Vagina (tissue), 2 donors: ENCODE results near the gene DLG2.

Source experiments
- POLR2A ChIP-seq, 2 donors: fragments of 450-650 bp; IDR thresholded peaks; one replicate each; pipeline ENCODE4 v1.6.1; 2017; ENCODE audit warnings: antibody characterized with exemption in 2 of 2, mild to moderate bottlenecking in 2 of 2, moderate library complexity in 2 of 2
- POLR2AphosphoS5 ChIP-seq, 2 donors: sonication (generic); formaldehyde crosslinking; IDR thresholded peaks; one replicate each; pipeline ENCODE4 v1.9.0; 2017; ENCODE audit warnings: antibody characterized with exemption in 2 of 2, mild to moderate bottlenecking in 2 of 2, low read depth in 1 of 2; ENCODE audit not compliant: insufficient read depth in 1 of 2
- TF ChIP-seq, protein P1 (sequence below), 3 experiments: fragments of 450-650 bp in 2 of 3; fragments of 200-600 bp in 1 of 3; sonication (generic) in 1 of 3; IDR thresholded peaks; one replicate each; pipeline ENCODE4 v1.5.1; 2017 to 2019; ENCODE audit warnings: antibody characterized with exemption in 3 of 3, mild to moderate bottlenecking in 2 of 3, moderate library complexity in 2 of 3

DNA sequence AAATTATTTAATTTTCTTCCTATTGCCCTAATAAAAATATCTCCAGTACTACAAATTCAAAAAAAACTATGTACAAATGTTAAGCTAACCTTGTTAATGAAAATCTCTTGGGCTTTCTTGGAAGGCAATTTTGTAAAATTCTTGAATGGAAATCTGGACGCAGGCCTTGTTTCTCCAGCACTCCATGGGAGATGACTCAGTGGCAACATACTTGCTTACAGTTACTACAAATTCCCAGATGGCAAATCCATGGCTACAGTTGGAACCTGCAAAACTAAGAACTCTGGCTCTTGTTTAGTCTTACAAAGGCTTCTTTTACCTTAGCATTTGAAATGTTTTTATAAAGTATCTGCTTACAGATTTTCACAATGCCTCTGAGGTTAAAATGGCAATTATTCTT, 725.2 kb downstream of the DLG2 start:
- TF ChIP-seq POLR2A (IDR thresholded peaks at IDR 0.05): no peak
- TF ChIP-seq, protein P1, sequence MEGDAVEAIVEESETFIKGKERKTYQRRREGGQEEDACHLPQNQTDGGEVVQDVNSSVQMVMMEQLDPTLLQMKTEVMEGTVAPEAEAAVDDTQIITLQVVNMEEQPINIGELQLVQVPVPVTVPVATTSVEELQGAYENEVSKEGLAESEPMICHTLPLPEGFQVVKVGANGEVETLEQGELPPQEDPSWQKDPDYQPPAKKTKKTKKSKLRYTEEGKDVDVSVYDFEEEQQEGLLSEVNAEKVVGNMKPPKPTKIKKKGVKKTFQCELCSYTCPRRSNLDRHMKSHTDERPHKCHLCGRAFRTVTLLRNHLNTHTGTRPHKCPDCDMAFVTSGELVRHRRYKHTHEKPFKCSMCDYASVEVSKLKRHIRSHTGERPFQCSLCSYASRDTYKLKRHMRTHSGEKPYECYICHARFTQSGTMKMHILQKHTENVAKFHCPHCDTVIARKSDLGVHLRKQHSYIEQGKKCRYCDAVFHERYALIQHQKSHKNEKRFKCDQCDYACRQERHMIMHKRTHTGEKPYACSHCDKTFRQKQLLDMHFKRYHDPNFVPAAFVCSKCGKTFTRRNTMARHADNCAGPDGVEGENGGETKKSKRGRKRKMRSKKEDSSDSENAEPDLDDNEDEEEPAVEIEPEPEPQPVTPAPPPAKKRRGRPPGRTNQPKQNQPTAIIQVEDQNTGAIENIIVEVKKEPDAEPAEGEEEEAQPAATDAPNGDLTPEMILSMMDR (IDR thresholded peaks at IDR 0.05): no peak
- TF ChIP-seq POLR2AphosphoS5 (IDR thresholded peaks at IDR 0.05; ENCODE audit: insufficient read depth in 1 of 2, low read depth in 1 of 2): no peak
